Mesenchymal stem cell (in vitro differentiated cells and primary cell): ENCODE data around the gene RIMS1.

Source experiments
- DNase-seq: peaks from one replicate; pipeline ENCODE4 v3.0.0-alpha.2; 2013
- H2AFZ ChIP-seq: one replicate; pipeline ENCODE4 v1.6.1; 2013; ENCODE audit warnings: low read depth, mild to moderate bottlenecking, control low read depth, inconsistent platforms, low read length, moderate library complexity
- H2AK5ac ChIP-seq: 2 replicates; pipeline ENCODE4 v1.6.1; 2013; ENCODE audit warnings: low read length, moderate library complexity, mild to moderate bottlenecking, inconsistent platforms; ENCODE audit not compliant: severe bottlenecking
- H2BK120ac ChIP-seq: one replicate; pipeline ENCODE4 v1.6.1; 2013; ENCODE audit warnings: low read depth, mild to moderate bottlenecking, inconsistent platforms, low read length, moderate library complexity
- H2BK12ac ChIP-seq, 2 experiments: one replicate each; pipeline ENCODE4 v1.6.1; 2013; ENCODE audit warnings: inconsistent platforms in 2 of 2, low read length in 2 of 2, mild to moderate bottlenecking in 2 of 2, moderate library complexity in 2 of 2, control low read depth in 1 of 2
- H2BK15ac ChIP-seq: one replicate; pipeline ENCODE4 v1.6.1; 2013; ENCODE audit warnings: mild to moderate bottlenecking, low read depth, inconsistent platforms; ENCODE audit not compliant: poor library complexity, severe bottlenecking
- H2BK5ac ChIP-seq: 2 replicates; pipeline ENCODE4 v1.6.1; 2013; ENCODE audit warnings: low read depth, mild to moderate bottlenecking, low read length, control low read depth, inconsistent platforms; ENCODE audit not compliant: poor library complexity, severe bottlenecking
- H3K14ac ChIP-seq, 2 experiments: one replicate each; pipeline ENCODE4 v1.6.1; 2013; ENCODE audit warnings: inconsistent platforms in 2 of 2, low read length in 2 of 2, control low read depth in 1 of 2, mild to moderate bottlenecking in 1 of 2, moderate library complexity in 1 of 2
- H3K18ac ChIP-seq, 2 experiments: one replicate each; pipeline ENCODE4 v1.6.1; 2013; ENCODE audit warnings: inconsistent platforms in 2 of 2, low read length in 2 of 2, control low read depth in 1 of 2, low read depth in 1 of 2, mild to moderate bottlenecking in 1 of 2
- H3K23ac ChIP-seq, 2 experiments: one replicate each; pipeline ENCODE4 v1.6.1; 2013; ENCODE audit warnings: inconsistent platforms in 2 of 2, low read length in 2 of 2, mild to moderate bottlenecking in 2 of 2, moderate library complexity in 2 of 2, control low read depth in 1 of 2
- H3K27ac ChIP-seq: 2 replicates; pipeline ENCODE4 v1.5.1; 2013; ENCODE audit warnings: mild to moderate bottlenecking, moderate library complexity, low read length, control low read depth, inconsistent platforms; ENCODE audit not compliant: poor library complexity, severe bottlenecking
- H3K27me3 ChIP-seq, 2 experiments: 2 replicates each; pipeline versions ENCODE4 v1.6.1 to v1.7.0; 2013; ENCODE audit warnings: low read length in 2 of 2, mild to moderate bottlenecking in 2 of 2, moderate library complexity in 2 of 2, control low read depth in 1 of 2, inconsistent platforms in 1 of 2; ENCODE audit not compliant: control insufficient read depth in 1 of 2, insufficient read depth in 1 of 2
- H3K36me3 ChIP-seq, 2 experiments: 2 replicates each; pipeline versions ENCODE4 v1.6.1 to v1.7.0; 2013; ENCODE audit warnings: low read length in 2 of 2, control low read depth in 1 of 2, inconsistent platforms in 1 of 2, low read depth in 1 of 2, mild to moderate bottlenecking in 1 of 2; ENCODE audit not compliant: insufficient read depth in 2 of 2, control insufficient read depth in 1 of 2
- H3K4ac ChIP-seq, 2 experiments: one replicate each; pipeline ENCODE4 v1.6.1; 2013; ENCODE audit warnings: inconsistent platforms in 2 of 2, low read length in 2 of 2, mild to moderate bottlenecking in 2 of 2, moderate library complexity in 2 of 2, control low read depth in 1 of 2, low read depth in 1 of 2
- H3K4me1 ChIP-seq: 2 replicates; pipeline ENCODE4 v1.6.1; 2013; ENCODE audit warnings: low read depth, low read length, control low read depth; ENCODE audit not compliant: control insufficient read depth, insufficient read depth
- H3K4me2 ChIP-seq: 2 replicates; pipeline ENCODE4 v1.6.1; 2013; ENCODE audit warnings: low read length, mild to moderate bottlenecking, inconsistent platforms; ENCODE audit not compliant: poor library complexity, severe bottlenecking
- H3K4me3 ChIP-seq, 2 experiments: 2 replicates each; pipeline versions ENCODE4 v1.5.1 to v1.7.0; 2013; ENCODE audit warnings: low read length in 2 of 2, mild to moderate bottlenecking in 2 of 2, control low read depth in 1 of 2, low read depth in 1 of 2; ENCODE audit not compliant: insufficient read depth in 1 of 2
- H3K79me1 ChIP-seq: replicated peaks from 2 replicates; pipeline ENCODE4 v1.6.1; 2013; ENCODE audit warnings: mild to moderate bottlenecking, control low read depth, low read length, inconsistent platforms; ENCODE audit not compliant: poor library complexity, severe bottlenecking
- H3K9ac ChIP-seq: 2 replicates; pipeline ENCODE4 v1.7.0; 2013; ENCODE audit warnings: mild to moderate bottlenecking, low read length, moderate library complexity
- H3K9me3 ChIP-seq: 2 replicates; pipeline ENCODE4 v1.7.0; 2013; ENCODE audit warnings: mild to moderate bottlenecking, low read length; ENCODE audit not compliant: control insufficient read depth
- H4K8ac ChIP-seq: one replicate; pipeline ENCODE4 v1.6.1; 2013; ENCODE audit warnings: inconsistent platforms, mild to moderate bottlenecking, low read length, moderate library complexity
- H4K91ac ChIP-seq: one replicate; pipeline ENCODE4 v1.6.1; 2013; ENCODE audit warnings: mild to moderate bottlenecking, low read length, inconsistent platforms
- WGBS: methylation state at CpG from one replicate; pipeline ENCODE4 v1.1.7; 2013; ENCODE audit warnings: mixed read lengths; 5-methylcytosine and 5-hydroxymethylcytosine counted together

Gene RIMS1

DNA sequence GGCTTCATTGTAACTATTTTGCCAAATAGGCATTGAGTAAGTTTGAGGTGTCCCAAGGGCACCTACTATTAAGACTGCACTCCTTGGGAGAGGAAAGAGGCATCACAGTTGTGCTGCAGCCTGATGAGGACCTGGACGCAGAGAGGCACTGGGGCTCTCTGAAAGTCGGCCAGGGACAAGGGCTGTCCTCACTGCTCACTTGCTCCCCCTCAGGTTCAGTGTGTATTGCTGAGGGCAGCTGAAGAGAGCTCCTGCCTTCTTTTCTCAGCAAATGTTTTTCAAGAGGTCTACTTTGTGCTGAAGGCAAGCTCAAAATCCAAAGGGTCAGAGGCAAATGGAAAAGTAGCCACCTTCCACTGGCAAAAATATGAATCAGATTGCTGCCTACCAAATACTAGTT is 331.8 kb downstream of the RIMS1 start:
- Histone ChIP-seq H3K4me1 (peaks cover 1% of the 10 kb centered on the region), H3K4me2 (no peak overlapping the region), H3K9me3 (no peaks in the 10 kb centered on the region), H2BK12ac (no peak overlapping the region), H3K4ac (no peak overlapping the region), H2BK15ac (no peak overlapping the region), H3K27me3 (no peaks in the 10 kb centered on the region), H3K36me3 (no peaks in the 10 kb centered on the region), H2BK120ac (no peak overlapping the region), H4K8ac (no peak overlapping the region), H3K9ac (no peak overlapping the region), H3K79me1 (no peaks in the 10 kb centered on the region), H4K91ac (no peak overlapping the region), H2AK5ac (no peak overlapping the region), H3K27ac (no peak overlapping the region), H3K4me3 (no peak overlapping the region), H3K18ac (no peak overlapping the region), H2AFZ (no peak overlapping the region), H3K14ac (no peak overlapping the region), H2BK5ac (no peak overlapping the region), H3K23ac (no peak overlapping the region)
- peak; percentile 43 for DNase-seq
- WGBS = 4% methylated on average over 2 of the region's 2 CpGs

- Histone ChIP-seq H3K4me1 (peaks cover 1% of the 10 kb centered on the region), H3K79me1 (no peaks in the 10 kb centered on the region), H3K23ac (no peak overlapping the region), H3K4ac (no peak overlapping the region), H2AK5ac (no peak overlapping the region), H3K9ac (no peak overlapping the region), H2BK12ac (no peak overlapping the region), H2AFZ (no peak overlapping the region), H4K8ac (no peak overlapping the region), H3K36me3 (no peaks in the 10 kb centered on the region), H3K14ac (no peak overlapping the region), H3K18ac (no peak overlapping the region), H3K9me3 (no peaks in the 10 kb centered on the region), H3K4me2 (no peak overlapping the region), H3K4me3 (no peak overlapping the region), H4K91ac (no peak overlapping the region), H2BK15ac (no peak overlapping the region), H2BK120ac (no peak overlapping the region), H2BK5ac (no peak overlapping the region), H3K27me3 (no peaks in the 10 kb centered on the region), H3K27ac (no peak overlapping the region)
- peak; percentile 7 for DNase-seq
These were observed 333.2 kb downstream of the RIMS1 start for GRCh38 chr6:72219536-72219935.

GRCh38 chr6:72238021-72238420 is 351.7 kb downstream of the RIMS1 start:
- H4K8ac ChIP-seq = no peak overlapping the region
- no CpG with 5 or more reads among the region's 1 CpG for WGBS
- DNase-seq = no peak

GRCh38 chr6:72238900-72239299 is 352.6 kb downstream of the RIMS1 start:
- no peaks in the 10 kb centered on the region for H3K4me1 ChIP-seq
- WGBS = no CpG with 5 or more reads among the region's 1 CpG

More at GRCh38 chr6:72238021-72238420, 351.7 kb downstream of the RIMS1 start:
- no peaks in the 10 kb centered on the region for H3K9me3 ChIP-seq
- H3K27ac ChIP-seq = no peak overlapping the region
- H3K4me1 ChIP-seq = no peaks in the 10 kb centered on the region
- no peak overlapping the region for H2BK120ac ChIP-seq
- no peak overlapping the region for H2BK15ac ChIP-seq
- H2BK5ac ChIP-seq = no peak overlapping the region
- H3K27me3 ChIP-seq = no peaks in the 10 kb centered on the region
- no peak overlapping the region for H3K18ac ChIP-seq
- H3K36me3 ChIP-seq = no peaks in the 10 kb centered on the region
- H2BK12ac ChIP-seq = no peak overlapping the region
- H3K14ac ChIP-seq = no peak overlapping the region
- no peaks in the 10 kb centered on the region for H3K79me1 ChIP-seq
- no peak overlapping the region for H2AFZ ChIP-seq
- H3K4ac ChIP-seq = no peak overlapping the region
- H3K9ac ChIP-seq = no peak overlapping the region
- H3K23ac ChIP-seq = no peak overlapping the region
- H3K4me3 ChIP-seq = no peak overlapping the region
- no peak overlapping the region for H4K91ac ChIP-seq
- no peak overlapping the region for H2AK5ac ChIP-seq
- no peak overlapping the region for H3K4me2 ChIP-seq

More at GRCh38 chr6:72238900-72239299, 352.6 kb downstream of the RIMS1 start:
- Histone ChIP-seq H3K9me3 (no peaks in the 10 kb centered on the region), H3K18ac (no peak overlapping the region), H2AK5ac (no peak overlapping the region), H2BK12ac (no peak overlapping the region), H3K27me3 (no peaks in the 10 kb centered on the region), H2BK15ac (no peak overlapping the region), H2BK120ac (no peak overlapping the region), H4K91ac (no peak overlapping the region), H2BK5ac (no peak overlapping the region), H3K14ac (no peak overlapping the region), H3K9ac (no peak overlapping the region), H3K79me1 (no peaks in the 10 kb centered on the region), H3K4me3 (no peak overlapping the region), H2AFZ (no peak overlapping the region), H3K27ac (no peak overlapping the region), H3K4me2 (no peak overlapping the region), H3K4ac (no peak overlapping the region), H3K23ac (no peak overlapping the region), H3K36me3 (no peaks in the 10 kb centered on the region), H4K8ac (no peak overlapping the region)
- DNase-seq = no peak
